HG02938 (cell line): ENCODE results near the gene PCDHA12.

Experiments
- ATAC-seq: cut with Tn5 transposase; IDR thresholded peaks from one replicate; pipeline ENCODE4 v1.9.1; 2021; ENCODE audit warnings: mild to moderate bottlenecking, moderate library complexity; ENCODE audit not compliant: unreplicated experiment

Gene PCDHA12

GRCh38 chr5:140926443-140927227, 51.5 kb downstream of the PCDHA12 start:
- no peak for ATAC-seq

DNA sequence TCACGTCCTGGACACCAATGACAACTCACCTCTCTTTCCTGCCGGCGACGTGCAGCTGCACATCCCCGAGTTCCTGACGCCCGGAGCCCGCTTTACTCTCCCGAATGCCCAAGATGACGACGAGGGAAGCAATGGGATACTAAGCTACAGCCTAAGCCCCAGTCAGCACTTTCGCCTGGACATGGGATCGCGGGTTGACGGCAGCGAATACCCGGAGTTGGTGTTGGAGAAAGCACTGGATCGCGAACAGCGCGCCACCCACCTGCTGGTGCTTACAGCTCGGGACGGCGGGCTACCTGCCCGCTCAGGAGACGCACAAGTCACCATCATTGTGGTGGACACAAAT, 52.1 kb downstream of the PCDHA12 start:
- ATAC-seq = no peak
